Measurements from ENCODE around the gene MAPK12. TPM values are rescaled to one million over a fixed set of nuclear protein-coding genes. Genes with fewer than 3 reads are reported as not detected.

The MAPK12 gene
- total and polyA plus RNA-seq, 2 of the 8 experiments (the other 6 are each of a cell fraction or from before 2014, with no cell fraction given): 17.3 to 20.3 TPM

DNA sequence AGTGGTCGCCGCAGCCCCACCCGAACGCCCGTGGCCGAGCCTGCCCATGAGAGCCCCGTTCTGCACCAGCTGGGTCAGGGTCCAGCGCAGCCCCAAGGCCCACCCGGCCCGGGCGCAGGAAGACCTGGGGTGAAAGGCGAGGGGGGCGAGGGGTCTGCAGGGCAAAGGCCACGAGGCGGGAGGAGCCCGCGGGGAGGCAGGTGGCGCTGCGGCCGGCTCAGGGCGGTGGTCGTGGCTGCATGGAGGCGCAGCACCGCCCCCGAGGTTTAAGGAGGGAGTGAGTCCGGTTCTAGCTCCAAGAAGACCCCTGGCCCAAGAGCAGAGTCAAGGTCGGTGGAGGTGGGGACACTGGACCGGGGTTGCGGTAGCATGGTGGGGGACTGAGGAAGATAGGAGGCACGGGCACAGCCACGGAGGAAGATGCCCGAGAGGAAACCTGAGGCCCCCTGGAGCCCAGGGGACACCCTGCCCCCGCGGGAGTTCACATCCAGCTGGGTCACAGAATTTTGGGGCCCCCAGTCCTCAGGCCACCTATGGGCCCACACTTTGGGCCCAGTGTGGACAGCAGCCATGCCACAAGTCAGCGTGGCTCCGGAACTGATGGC is 9.9 kb downstream of the MAPK12 start:
- H3K27ac ChIP-seq (ENCODE audit: low read depth, low read length): no peak overlapping the region
- peaks cover 0 to 12% (median 8%) of the 10 kb centered on the region in 4 experiments; a peak in 6 of 7 replicates for H3K4me1 ChIP-seq (replicated peaks in 1 of 4; ENCODE audit: control insufficient read depth in 3 of 4, insufficient read depth in 4 of 4, low read length in 3 of 4)
- H4K20me1 ChIP-seq (replicated peaks in 1 of 2; ENCODE audit: control insufficient read depth in 1 of 2, insufficient read depth in 2 of 2, low read length in 2 of 2): peaks cover 0 to 15% of the 10 kb centered on the region in 2 experiments
- peak overlapping the region; percentile 88 for H4K5ac ChIP-seq (ENCODE audit: insufficient read length, low read depth, low read length)
- WGBS, 2 experiments (ENCODE audit: extremely low coverage in 1 of 2, insufficient coverage in 1 of 2, insufficient read length in 1 of 2, insufficient replicate concordance in 2 of 2, low coverage in 1 of 2, low lambda C conversion rate in 2 of 2, missing lambda C conversion rate in 1 of 2): 21% methylated on average over 23 of the region's 36 CpGs; no CpG with 5 or more reads in 1 of the 2 experiments
- H3K4me2 ChIP-seq (ENCODE audit: insufficient read depth in 1 of 2, low read depth in 2 of 2, low read length in 2 of 2): peak overlapping the region; percentile 68 to 99
- FAIRE-seq (no peak), DNase-seq (ENCODE audit: low read depth in 1 of 2, low spot score in 2 of 2) (no peak)
- H2BK12ac ChIP-seq (ENCODE audit: low read depth, low read length): peak overlapping the region; percentile 68; the same call in 1 of the 2 replicates
- no peak overlapping the region for H2BK120ac ChIP-seq (replicated peaks; ENCODE audit: low read depth, low read length)
- H3K23ac ChIP-seq (ENCODE audit: insufficient read length): no peak overlapping the region
- POLR2A ChIA-PET (ENCODE audit: partially characterized antibody): interaction anchor here (0.9 to 1.9 kb wide), 11 partner anchors 8 to 49 kb away, joined by 3 to 5 read pairs (median 4); partner anchors contain the start of gene MAPK12
- H3K79me2 ChIP-seq (ENCODE audit: control insufficient read depth in 1 of 2, insufficient read depth in 2 of 2, low read length in 2 of 2): no peaks in the 10 kb centered on the region
- H3K27me3 ChIP-seq (replicated peaks in 1 of 4; ENCODE audit: control insufficient read depth in 3 of 4, extremely low read depth in 1 of 4, insufficient read depth in 3 of 4, low read length in 3 of 4): no peaks in the 10 kb centered on the region
- H3K18ac ChIP-seq (ENCODE audit: extremely low read depth, low read length): peak overlapping the region; percentile 71
- peak overlapping the region; percentile 54 to 80 (median 72) for H3K4me3 ChIP-seq (ENCODE audit: extremely low read depth in 1 of 4, insufficient read depth in 2 of 4, low read depth in 3 of 4, low read length in 4 of 4)
- H4K8ac ChIP-seq (ENCODE audit: extremely low read depth, insufficient read depth, low read length): peak overlapping the region; percentile 88; the same call in 1 of the 2 replicates
- no peak overlapping the region for H3K56ac ChIP-seq (replicated peaks; ENCODE audit: insufficient read length, low read depth, low read length)
- CTCF ChIA-PET (ENCODE audit: partially characterized antibody): interaction anchor here (0.6 to 3.7 kb wide), 25 partner anchors 9 to 246 kb away, joined by 3 to 30 read pairs (median 4); partner anchors contain the start of gene MAPK12
- H3K14ac ChIP-seq (ENCODE audit: insufficient read length): no peak overlapping the region
- H2AFZ ChIP-seq (ENCODE audit: low read length): no peak overlapping the region; the same call in 1 of the 2 replicates
- H2BK20ac ChIP-seq (ENCODE audit: low read length): no peak overlapping the region
- peak overlapping the region; percentile 27 for H4K91ac ChIP-seq (replicated peaks; ENCODE audit: insufficient read length, low read length)
- H3K79me1 ChIP-seq (ENCODE audit: low read depth, low read length): 0 out of 2 replicates have a peak, but pooled peaks cover 3% of the 10 kb centered on the region
- H2BK5ac ChIP-seq (ENCODE audit: low read depth, low read length): no peak overlapping the region
- H3K36me3 ChIP-seq (ENCODE audit: control insufficient read depth in 2 of 4, insufficient read depth in 4 of 4, low read length in 3 of 4): no peaks in the 10 kb centered on the region
- 0 out of 2 replicates have a peak overlapping the region, but pooled peaks have one; percentile 81 for H2BK15ac ChIP-seq (ENCODE audit: low read length)
- H3K9me3 ChIP-seq (ENCODE audit: insufficient read depth in 2 of 2, low read depth in 1 of 2, low read length in 1 of 2): no peaks in the 10 kb centered on the region
- H3K23me2 ChIP-seq (ENCODE audit: low read depth, low read length): peaks cover 12% of the 10 kb centered on the region
- H3K9ac ChIP-seq (replicated peaks in 1 of 4; ENCODE audit: extremely low read depth in 1 of 4, low read depth in 3 of 4, low read length in 3 of 4): peak overlapping the region in 1 of 4 experiments; percentile 13; a peak in 3 of 7 replicates
- no peak overlapping the region for H2AK5ac ChIP-seq (ENCODE audit: low read depth, low read length)
- H3K4ac ChIP-seq (replicated peaks; ENCODE audit: insufficient read length, low read depth, low read length): peak overlapping the region; percentile 98
- TF ChIP-seq BACH1 (IDR thresholded peaks at IDR 0.05; ENCODE audit: low read length) (0 out of 2 replicates have a peak, but pooled peaks have one; percentile 2), E2F6 (IDR thresholded peaks at IDR 0.05) (peak; percentile 61; the same call in 1 of the 2 replicates), EP300 (IDR thresholded peaks at IDR 0.05; ENCODE audit: borderline replicate concordance in 1 of 2, low read depth in 2 of 2, low read length in 2 of 2) (no peak), CHD1 (IDR thresholded peaks at IDR 0.05; ENCODE audit: low read depth, low read length) (no peak), USF2 (IDR thresholded peaks at IDR 0.05; ENCODE audit: low read length) (no peak)

Measured in H1 (cell line).